Measurements from ENCODE around the gene IGLL1. TPM values are rescaled to one million over a fixed set of nuclear protein-coding genes. Genes with fewer than 3 reads are reported as not detected.

Gene IGLL1
- polyA plus RNA-seq, 1 of the 3 experiments (the other 2 are of a cell fraction) = not detected

- TF ChIP-seq EZH2phosphoT487 (IDR thresholded peaks at IDR 0.05; ENCODE audit: borderline replicate concordance, low read depth) (no peak), USF2 (IDR thresholded peaks at IDR 0.05; ENCODE audit: borderline replicate concordance, low read depth, low read length) (no peak), GABPA (IDR thresholded peaks at IDR 0.05; ENCODE audit: low read depth) (no peak), JUND (IDR thresholded peaks at IDR 0.05) (no peak), FOSL2 (IDR thresholded peaks at IDR 0.05; ENCODE audit: borderline replicate concordance, low read depth) (no peak), EP300 (IDR thresholded peaks at IDR 0.05; ENCODE audit: borderline replicate concordance in 1 of 2, low read depth in 1 of 2, low read length in 1 of 2) (no peak)
- TF ChIP-seq, protein P1, sequence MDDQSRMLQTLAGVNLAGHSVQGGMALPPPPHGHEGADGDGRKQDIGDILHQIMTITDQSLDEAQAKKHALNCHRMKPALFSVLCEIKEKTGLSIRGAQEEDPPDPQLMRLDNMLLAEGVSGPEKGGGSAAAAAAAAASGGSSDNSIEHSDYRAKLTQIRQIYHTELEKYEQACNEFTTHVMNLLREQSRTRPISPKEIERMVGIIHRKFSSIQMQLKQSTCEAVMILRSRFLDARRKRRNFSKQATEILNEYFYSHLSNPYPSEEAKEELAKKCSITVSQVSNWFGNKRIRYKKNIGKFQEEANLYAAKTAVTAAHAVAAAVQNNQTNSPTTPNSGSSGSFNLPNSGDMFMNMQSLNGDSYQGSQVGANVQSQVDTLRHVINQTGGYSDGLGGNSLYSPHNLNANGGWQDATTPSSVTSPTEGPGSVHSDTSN (IDR thresholded peaks at IDR 0.05) = no peak
Observed at GRCh38 chr22:23571486-23571885, 8.6 kb downstream of the IGLL1 start (continued).

GRCh38 chr22:23570681-23571080 lies 9.4 kb downstream of the IGLL1 start:
- H3K9me2 ChIP-seq = no peaks in the 10 kb centered on the region
- no peaks in the 10 kb centered on the region for H4K20me1 ChIP-seq (ENCODE audit: insufficient read depth)
- 70% methylated on average over 2 of the region's 8 CpGs for WGBS (ENCODE audit: low lambda C conversion rate)
- H3F3A ChIP-seq (replicated peaks; ENCODE audit: insufficient read depth) = no peaks in the 10 kb centered on the region
- H3K4me1 ChIP-seq (ENCODE audit: control insufficient read depth in 1 of 2, insufficient read depth in 2 of 2, low read depth in 1 of 2, low read length in 1 of 2) = peaks cover 0 to 3% of the 10 kb centered on the region in 2 experiments; a peak in 1 of 4 replicates
- TF ChIP-seq TAF1 (IDR thresholded peaks at IDR 0.05; ENCODE audit: borderline replicate concordance, low read depth, low read length) (no peak), CHD2 (IDR thresholded peaks at IDR 0.05; ENCODE audit: low read length, partially characterized antibody) (no peak), RAD21 (IDR thresholded peaks at IDR 0.05; ENCODE audit: low read length) (no peak), FOXJ3 (CRISPR knock-in tag; IDR thresholded peaks at IDR 0.05) (no peak), MEF2A (IDR thresholded peaks at IDR 0.05; ENCODE audit: borderline replicate concordance, low read depth) (no peak), SIN3A (IDR thresholded peaks at IDR 0.05; ENCODE audit: borderline replicate concordance, low read depth, low read length) (no peak)
- ChIA-PET POLR2A (no interaction called here), CTCF (interaction anchor here (1.1 kb wide), 1 partner anchor 32 kb away, joined by 3 read pairs; no protein-coding TSS in a partner anchor)
- DNase-seq = no peak
- H3K27me3 ChIP-seq (ENCODE audit: insufficient read depth) = peaks cover 5% of the 10 kb centered on the region
- H3K79me2 ChIP-seq (ENCODE audit: insufficient read depth) = no peaks in the 10 kb centered on the region
- H3K4me2 ChIP-seq = no peak overlapping the region
- no peak overlapping the region for H3K4me3 ChIP-seq (ENCODE audit: low read depth in 2 of 2, low read length in 1 of 2)
- H3K9me3 ChIP-seq = no peaks in the 10 kb centered on the region
- no peaks in the 10 kb centered on the region for H3K36me3 ChIP-seq (replicated peaks in 1 of 2; ENCODE audit: control insufficient read depth in 1 of 2, insufficient read depth in 2 of 2, low read length in 1 of 2)
- H2AFZ ChIP-seq (ENCODE audit: low read depth) = no peak overlapping the region
- H3K27ac ChIP-seq (ENCODE audit: low read depth in 2 of 2, low read length in 1 of 2) = no peak overlapping the region
- H3K9ac ChIP-seq = no peak overlapping the region

GRCh38 chr22:23569716-23570115 lies 10.4 kb downstream of the IGLL1 start:
- H3K27ac ChIP-seq (ENCODE audit: low read depth in 2 of 2, low read length in 1 of 2) = no peak overlapping the region
- no peaks in the 10 kb centered on the region for H3K79me2 ChIP-seq (ENCODE audit: insufficient read depth)
- no peak for DNase-seq
- H3K9ac ChIP-seq = no peak overlapping the region
- no peaks in the 10 kb centered on the region for H3K36me3 ChIP-seq (replicated peaks in 1 of 2; ENCODE audit: control insufficient read depth in 1 of 2, insufficient read depth in 2 of 2, low read length in 1 of 2)
- H3K4me2 ChIP-seq = no peak overlapping the region
- no peaks in the 10 kb centered on the region for H3F3A ChIP-seq (replicated peaks; ENCODE audit: insufficient read depth)
- peaks cover 10% of the 10 kb centered on the region for H3K27me3 ChIP-seq (ENCODE audit: insufficient read depth)
- 94% methylated on average over 6 of the region's 10 CpGs for WGBS (ENCODE audit: low lambda C conversion rate)
- H3K9me2 ChIP-seq = no peaks in the 10 kb centered on the region
- H2AFZ ChIP-seq (ENCODE audit: low read depth) = no peak overlapping the region
- CTCF ChIA-PET = interaction anchor here (0.6 to 0.8 kb wide), 2 partner anchors 167 to 184 kb away, joined by 3 read pairs; no protein-coding TSS in a partner anchor
- no peaks in the 10 kb centered on the region for H3K9me3 ChIP-seq
- peaks cover 0 to 8% of the 10 kb centered on the region in 2 experiments; a peak in 1 of 4 replicates for H3K4me1 ChIP-seq (ENCODE audit: control insufficient read depth in 1 of 2, insufficient read depth in 2 of 2, low read depth in 1 of 2, low read length in 1 of 2)
- POLR2A ChIA-PET = no interaction called here
- no peak overlapping the region for H3K4me3 ChIP-seq (ENCODE audit: low read depth in 2 of 2, low read length in 1 of 2)
- no peak for TF ChIP-seq MXI1 (IDR thresholded peaks at IDR 0.05; ENCODE audit: low read depth, low read length)
- H4K20me1 ChIP-seq (ENCODE audit: insufficient read depth) = no peaks in the 10 kb centered on the region

Measured in SK-N-SH (cell line).